Measurements from ENCODE around the gene UBE2E2. TPM values are rescaled to one million over a fixed set of nuclear protein-coding genes. Genes with fewer than 3 reads are reported as not detected.

UBE2E2 gene
- total RNA-seq, 2 experiments from 2014 or later: 41.1 to 48.8 TPM

DNA sequence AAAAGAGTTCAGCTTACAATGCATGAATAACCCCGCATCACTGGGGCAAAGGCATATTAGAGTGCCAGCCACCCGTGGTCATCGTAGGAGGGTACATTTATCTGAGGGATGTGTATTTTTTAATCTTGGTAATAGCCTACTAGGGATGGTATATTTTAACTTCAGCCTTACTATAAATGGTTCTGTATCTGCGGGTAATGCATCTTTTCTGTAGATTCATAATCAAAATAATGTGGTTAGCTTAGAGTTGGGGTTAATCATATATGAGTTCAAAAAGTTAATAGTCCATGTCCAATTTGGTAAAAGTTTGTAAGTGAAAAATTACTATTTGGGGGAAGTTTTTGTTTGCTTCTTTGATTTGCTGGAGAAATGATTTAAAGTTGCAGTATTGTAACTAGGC lies 339.0 kb downstream of the UBE2E2 start:
- Histone ChIP-seq H3K79me2 (ENCODE audit: insufficient read depth, low read depth, low read length) (no peaks in the 10 kb centered on the region), H3K9me3 (ENCODE audit: low read length) (no peaks in the 10 kb centered on the region), H3K4me3 (ENCODE audit: low read depth, low read length, poor library complexity, severe bottlenecking) (no peak overlapping the region), H3K4me2 (ENCODE audit: low read length) (no peak overlapping the region), H3K9me2 (ENCODE audit: insufficient read depth, low read length) (no peaks in the 10 kb centered on the region), H2AFZ (ENCODE audit: low read length) (no peak overlapping the region), H3K4me1 (ENCODE audit: insufficient read depth, low read length, poor library complexity, severe bottlenecking) (peaks cover 1% of the 10 kb centered on the region), H4K20me1 (ENCODE audit: insufficient read depth, low read length) (no peaks in the 10 kb centered on the region), H3K36me3 (ENCODE audit: insufficient read depth, low read length) (no peaks in the 10 kb centered on the region), H3K27ac (ENCODE audit: low read depth, low read length, poor library complexity, severe bottlenecking) (no peak overlapping the region)
- POLR2A ChIA-PET: interaction anchor here (0.6 to 0.8 kb wide), 3 partner anchors 10 to 360 kb away, joined by 3 to 4 read pairs (median 4); no protein-coding TSS in a partner anchor
- intact Hi-C loops (cut with micrococcal nuclease; ENCODE audit: unreplicated experiment): no loop called here
- CTCF ChIA-PET (ENCODE audit: unreplicated experiment): no interaction called here
- TF ChIP-seq EZH2phosphoT487 (IDR thresholded peaks at IDR 0.05; ENCODE audit: borderline replicate concordance, low read depth, low read length): no peak
- TF ChIP-seq, protein P1, sequence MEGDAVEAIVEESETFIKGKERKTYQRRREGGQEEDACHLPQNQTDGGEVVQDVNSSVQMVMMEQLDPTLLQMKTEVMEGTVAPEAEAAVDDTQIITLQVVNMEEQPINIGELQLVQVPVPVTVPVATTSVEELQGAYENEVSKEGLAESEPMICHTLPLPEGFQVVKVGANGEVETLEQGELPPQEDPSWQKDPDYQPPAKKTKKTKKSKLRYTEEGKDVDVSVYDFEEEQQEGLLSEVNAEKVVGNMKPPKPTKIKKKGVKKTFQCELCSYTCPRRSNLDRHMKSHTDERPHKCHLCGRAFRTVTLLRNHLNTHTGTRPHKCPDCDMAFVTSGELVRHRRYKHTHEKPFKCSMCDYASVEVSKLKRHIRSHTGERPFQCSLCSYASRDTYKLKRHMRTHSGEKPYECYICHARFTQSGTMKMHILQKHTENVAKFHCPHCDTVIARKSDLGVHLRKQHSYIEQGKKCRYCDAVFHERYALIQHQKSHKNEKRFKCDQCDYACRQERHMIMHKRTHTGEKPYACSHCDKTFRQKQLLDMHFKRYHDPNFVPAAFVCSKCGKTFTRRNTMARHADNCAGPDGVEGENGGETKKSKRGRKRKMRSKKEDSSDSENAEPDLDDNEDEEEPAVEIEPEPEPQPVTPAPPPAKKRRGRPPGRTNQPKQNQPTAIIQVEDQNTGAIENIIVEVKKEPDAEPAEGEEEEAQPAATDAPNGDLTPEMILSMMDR (conservative IDR thresholded peaks at IDR 0.05; ENCODE audit: low read length): no peak
- BruUV-seq (replicated peaks): no TSS peak
- no peak for DNase-seq (ENCODE audit: low spot score)

DNA sequence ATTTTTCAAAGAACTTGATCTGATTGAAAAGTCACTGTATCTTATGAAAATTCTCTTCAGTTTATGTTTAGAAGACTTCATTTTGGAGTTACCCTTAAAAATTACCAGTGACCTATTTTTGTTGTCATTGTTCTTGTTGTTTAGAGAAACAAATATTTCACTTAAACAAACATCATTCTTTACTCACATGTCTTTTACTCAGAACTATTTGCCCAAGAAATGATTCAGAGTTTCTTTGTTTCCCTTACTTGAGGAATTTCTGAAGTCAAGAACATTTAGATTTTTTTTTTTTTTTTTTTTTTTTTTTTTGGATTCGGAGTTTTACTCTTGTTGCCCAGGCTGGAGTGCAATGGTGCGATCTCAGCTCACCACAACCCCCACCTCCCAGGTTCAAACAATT lies 343.1 kb downstream of the UBE2E2 start:
- H3K4me3 ChIP-seq (ENCODE audit: low read depth, low read length, poor library complexity, severe bottlenecking): no peak overlapping the region
- DNase-seq (ENCODE audit: low spot score): no peak
- intact Hi-C loops (cut with micrococcal nuclease; ENCODE audit: unreplicated experiment): no loop called here
- H3K79me2 ChIP-seq (ENCODE audit: insufficient read depth, low read depth, low read length): no peaks in the 10 kb centered on the region
- TF ChIP-seq, protein P1 (conservative IDR thresholded peaks at IDR 0.05; ENCODE audit: low read length): no peak
- no peak for TF ChIP-seq EZH2phosphoT487 (IDR thresholded peaks at IDR 0.05; ENCODE audit: borderline replicate concordance, low read depth, low read length)
- no peaks in the 10 kb centered on the region for H3K36me3 ChIP-seq (ENCODE audit: insufficient read depth, low read length)
- ChIA-PET POLR2A (interaction anchor here (0.6 to 1.2 kb wide), 3 partner anchors 13 to 67 kb away, joined by 3 to 6 read pairs (median 5); no protein-coding TSS in a partner anchor), CTCF (ENCODE audit: unreplicated experiment) (no interaction called here)
- no TSS peak for BruUV-seq (replicated peaks)
- no peak overlapping the region for H3K27ac ChIP-seq (ENCODE audit: low read depth, low read length, poor library complexity, severe bottlenecking)
- H3K9me3 ChIP-seq (ENCODE audit: low read length): no peaks in the 10 kb centered on the region
- peaks cover 12% of the 10 kb centered on the region for H3K4me1 ChIP-seq (ENCODE audit: insufficient read depth, low read length, poor library complexity, severe bottlenecking)
- no peak overlapping the region for H3K4me2 ChIP-seq (ENCODE audit: low read length)
- no peaks in the 10 kb centered on the region for H4K20me1 ChIP-seq (ENCODE audit: insufficient read depth, low read length)
- no peak overlapping the region for H2AFZ ChIP-seq (ENCODE audit: low read length)
- H3K9me2 ChIP-seq (ENCODE audit: insufficient read depth, low read length): no peaks in the 10 kb centered on the region

DNA sequence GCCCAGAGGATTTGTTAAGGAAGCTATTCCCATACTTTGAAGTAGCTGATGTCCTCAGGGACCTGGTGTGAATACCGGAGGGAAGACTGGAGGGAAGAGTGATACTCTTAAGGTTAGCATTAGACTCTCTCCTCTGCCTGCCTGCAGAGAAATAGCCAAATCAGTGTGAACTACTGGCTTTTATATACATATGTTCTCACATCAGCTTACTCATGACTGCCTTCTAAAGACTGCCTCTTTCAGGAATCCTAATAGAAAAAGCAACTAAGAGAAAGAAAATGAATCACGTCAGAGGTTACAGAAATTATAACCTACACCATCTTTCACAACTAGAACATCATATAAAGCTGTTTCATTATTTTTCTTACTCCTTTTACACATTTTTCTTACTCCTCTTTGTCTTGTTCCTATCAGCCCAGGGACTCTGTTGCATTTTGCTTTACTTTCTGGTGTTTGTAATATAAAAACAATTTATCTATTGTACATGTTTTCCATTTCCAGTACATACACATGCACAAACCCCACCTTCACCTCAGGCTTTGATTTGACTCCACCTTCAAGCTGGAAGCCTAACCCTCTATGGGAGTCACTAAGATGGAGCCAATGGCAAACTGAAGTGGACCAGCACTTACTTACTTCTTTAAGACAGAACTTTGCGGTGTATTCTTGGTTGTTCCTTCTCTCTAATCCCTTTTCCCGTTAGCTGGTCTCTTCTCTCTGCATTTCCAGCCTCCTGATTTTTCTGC lies 345.0 kb downstream of the UBE2E2 start:
- no peak for TF ChIP-seq EZH2phosphoT487 (IDR thresholded peaks at IDR 0.05; ENCODE audit: borderline replicate concordance, low read depth, low read length)
- TF ChIP-seq, protein P1 (conservative IDR thresholded peaks at IDR 0.05; ENCODE audit: low read length): no peak
- no peak overlapping the region for H3K4me3 ChIP-seq (ENCODE audit: low read depth, low read length, poor library complexity, severe bottlenecking)
- intact Hi-C loops (cut with micrococcal nuclease; ENCODE audit: unreplicated experiment): no loop called here
- no peaks in the 10 kb centered on the region for H3K79me2 ChIP-seq (ENCODE audit: insufficient read depth, low read depth, low read length)
- H2AFZ ChIP-seq (ENCODE audit: low read length): no peak overlapping the region
- no peak for DNase-seq (ENCODE audit: low spot score)
- CTCF ChIA-PET (ENCODE audit: unreplicated experiment): no interaction called here
- H3K4me2 ChIP-seq (ENCODE audit: low read length): no peak overlapping the region
- BruUV-seq (replicated peaks): no TSS peak
- H3K9me2 ChIP-seq (ENCODE audit: insufficient read depth, low read length): no peaks in the 10 kb centered on the region
- H4K20me1 ChIP-seq (ENCODE audit: insufficient read depth, low read length): no peaks in the 10 kb centered on the region
- no peaks in the 10 kb centered on the region for H3K36me3 ChIP-seq (ENCODE audit: insufficient read depth, low read length)
- H3K9me3 ChIP-seq (ENCODE audit: low read length): no peaks in the 10 kb centered on the region
- H3K27ac ChIP-seq (ENCODE audit: low read depth, low read length, poor library complexity, severe bottlenecking): no peak overlapping the region
- peaks cover 19% of the 10 kb centered on the region for H3K4me1 ChIP-seq (ENCODE audit: insufficient read depth, low read length, poor library complexity, severe bottlenecking)
- POLR2A ChIA-PET: interaction anchor here (0.6 to 2.3 kb wide), 11 partner anchors 14 to 801 kb away, joined by 3 to 10 read pairs (median 3); no protein-coding TSS in a partner anchor

Data from OCI-LY7 (cell line).